Stimulated activated CD4-positive, alpha-beta T cell treated with anti-CD3 and anti-CD28 coated beads, Interleukin-1b, Interleukin-23, amount 100 ng/mL, for 4 hours (primary cell): ENCODE data around the gene OBSCN.

ENCODE experiments used
- DNase-seq, 2 donors: peaks; one replicate each; pipeline ENCODE4 v3.0.0-alpha.2; 2020; ENCODE audit warnings: low read depth in 2 of 2

The OBSCN gene

DNA sequence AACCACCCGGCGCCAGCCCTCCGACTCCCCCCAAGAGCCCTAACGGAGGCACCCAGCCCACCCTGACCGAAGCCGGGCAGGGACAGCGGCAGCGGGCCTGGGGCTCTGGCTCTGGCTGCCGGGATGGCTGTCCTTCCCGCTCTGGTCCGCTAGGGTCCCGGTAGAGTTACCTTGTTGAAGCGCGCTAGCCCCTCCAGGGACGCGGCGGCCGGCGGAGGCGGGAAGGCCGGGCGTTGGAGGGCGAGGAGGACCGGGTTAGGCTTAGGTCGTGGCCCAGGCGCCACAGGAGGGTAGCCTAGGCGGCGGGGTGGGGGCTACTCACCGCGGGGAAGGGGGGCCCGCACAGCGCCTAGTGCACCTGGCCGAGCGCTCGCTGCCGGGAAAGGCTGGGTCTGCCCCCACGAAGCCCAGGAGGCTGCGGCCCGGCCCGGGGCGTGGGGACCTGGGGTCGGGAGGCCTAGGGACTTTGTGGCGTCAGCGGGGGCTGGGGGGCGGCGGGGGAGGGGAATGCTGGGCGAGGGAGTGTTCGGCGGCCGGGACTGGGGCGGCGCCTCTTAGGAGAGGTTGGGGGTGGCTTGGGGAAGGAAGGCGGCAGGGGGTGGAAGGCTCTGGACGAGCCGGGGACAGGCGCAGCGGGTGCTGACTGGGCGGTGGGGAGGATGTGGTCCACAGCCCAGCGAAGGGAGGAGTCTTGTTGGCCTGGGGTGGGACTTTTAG lies 208.5 kb downstream of the OBSCN start, which contains the start of gene TRIM17:
Gene TRIM17, minus strand, starts transcription at position 645 of the 717 bp plus-strand sequence. CDS start 1,789 bp downstream, outside the sequence.
- peak in 1 of 2 donors; percentile 30 for DNase-seq

DNA sequence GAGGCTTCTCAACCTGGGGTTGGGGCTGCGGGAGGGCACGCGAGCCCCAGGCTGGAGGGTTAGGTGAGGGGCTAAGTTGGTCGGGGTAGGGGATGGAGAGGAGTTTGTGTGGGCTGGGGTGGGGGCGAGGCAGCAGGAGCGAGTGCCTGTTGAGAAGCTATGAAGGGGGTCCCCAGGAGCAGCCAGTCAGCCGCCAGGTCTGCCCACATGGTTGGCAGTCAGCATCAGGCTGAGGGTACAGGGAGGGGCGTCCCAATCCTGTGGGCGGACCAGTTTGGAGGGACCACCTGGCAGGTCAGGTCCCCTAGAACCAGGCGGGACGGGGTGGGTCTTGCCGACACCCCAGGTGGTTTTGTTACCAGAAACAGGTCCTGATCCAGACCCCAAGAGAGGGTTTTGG lies 209.2 kb downstream of the OBSCN start:
- DNase-seq = no peak

DNA sequence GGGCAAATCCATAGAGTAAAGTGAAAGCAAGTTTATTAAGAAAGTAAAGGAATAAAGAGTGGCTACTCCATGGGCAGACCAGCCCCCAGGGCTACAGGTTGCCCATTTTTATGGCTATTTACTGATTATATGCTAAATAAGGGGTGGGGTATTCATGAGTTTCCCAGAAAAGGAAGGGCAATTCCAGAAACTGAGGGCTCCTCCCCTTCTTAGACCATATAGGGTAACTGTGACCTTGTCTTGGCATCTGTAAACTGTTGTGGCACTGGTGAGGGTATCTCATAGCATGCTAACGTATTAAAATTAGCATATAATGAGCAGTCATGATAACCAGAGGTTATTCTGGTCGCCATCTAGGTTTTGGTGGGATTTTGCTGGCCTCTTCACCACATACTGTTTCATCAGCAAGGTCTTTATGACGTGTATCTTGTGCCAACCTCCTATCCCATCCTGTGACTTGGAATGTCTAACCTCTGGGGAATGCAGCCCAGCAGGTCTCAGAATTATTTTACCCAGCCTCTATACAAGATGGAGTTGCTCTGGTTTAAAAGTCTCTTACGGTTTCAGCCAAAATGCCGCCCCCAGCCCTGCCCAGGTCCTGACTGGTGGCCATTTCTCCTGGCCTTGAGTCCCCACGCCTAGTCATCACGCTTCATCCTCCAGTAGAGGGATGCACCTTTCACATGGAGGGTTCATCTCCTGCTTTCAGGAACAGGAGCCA lies 209.8 kb downstream of the OBSCN start:
- DNase-seq = no peak

DNA sequence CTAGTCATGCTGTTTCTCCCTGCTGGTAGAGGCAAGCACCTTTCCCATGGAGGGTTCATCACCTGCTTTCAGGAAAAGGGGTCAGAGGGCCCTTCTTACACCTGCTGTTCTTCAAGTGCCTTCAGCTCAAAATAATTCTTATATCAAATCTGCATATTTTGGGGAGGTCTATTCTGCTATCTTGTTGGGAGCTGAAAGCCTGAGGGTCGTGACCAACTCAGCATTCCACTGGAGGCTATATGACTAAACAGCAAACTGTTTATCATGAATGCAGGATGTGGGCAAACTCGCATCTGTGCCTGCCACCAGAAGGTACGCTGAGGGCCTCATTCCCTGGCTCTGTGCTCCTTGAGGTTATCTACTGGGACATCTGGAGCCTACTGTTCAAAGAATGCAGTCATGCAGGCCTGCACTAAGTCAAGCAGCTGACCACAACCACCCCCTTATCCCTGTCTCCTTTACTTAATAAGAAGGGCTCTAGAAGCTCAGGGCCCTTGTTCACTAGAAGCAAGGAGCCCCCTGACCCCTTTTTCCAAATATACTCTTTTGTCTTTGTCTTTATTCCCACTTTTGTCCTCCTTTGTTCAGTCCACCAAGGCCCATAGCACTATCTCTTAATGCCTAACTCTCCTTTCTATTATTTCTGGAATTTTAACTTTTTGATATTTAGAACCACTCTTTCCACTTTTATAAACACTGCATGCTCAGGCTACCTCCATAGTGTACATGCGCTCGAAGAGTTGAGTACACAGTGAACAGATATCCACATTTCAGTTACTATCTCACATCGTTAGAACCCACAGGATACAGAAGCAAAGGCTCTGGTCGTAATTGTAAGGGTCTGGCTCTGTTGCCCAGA lies 213.4 kb downstream of the OBSCN start:
- DNase-seq = no peak

DNA sequence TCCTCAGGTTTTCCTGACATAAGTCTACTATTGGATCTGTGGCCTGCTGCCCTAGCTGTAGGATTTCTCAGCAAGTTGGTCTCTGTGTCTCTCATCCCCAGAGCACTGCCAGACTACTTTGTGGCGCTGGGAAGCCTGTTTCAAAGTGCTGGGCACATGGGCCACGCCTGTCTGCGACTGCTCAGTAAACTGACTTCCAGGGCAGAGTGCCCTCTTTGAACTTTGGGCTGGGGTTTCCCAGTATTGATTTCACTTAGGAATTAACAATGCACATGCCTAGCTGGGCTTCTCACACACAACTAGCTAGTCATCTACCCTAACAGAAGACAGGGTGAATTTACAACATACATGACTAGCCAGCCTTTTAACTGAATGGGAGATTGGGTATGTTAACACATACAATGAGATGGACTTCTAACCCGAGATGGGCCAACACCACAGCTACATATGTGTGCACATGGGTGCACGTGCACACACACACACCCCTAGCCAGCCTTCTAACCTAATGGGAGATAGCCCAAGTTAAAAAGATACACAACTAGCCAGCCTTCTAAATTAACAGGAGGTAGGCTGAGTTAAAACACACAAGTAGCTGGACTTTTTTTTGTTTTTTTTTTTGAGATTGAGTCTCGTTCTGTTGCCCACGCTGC lies 215.7 kb downstream of the OBSCN start:
- no peak for DNase-seq

- DNase-seq = no peak
These were observed 217.1 kb downstream of the OBSCN start for GRCh38 chr1:228424685-228425660.

DNA sequence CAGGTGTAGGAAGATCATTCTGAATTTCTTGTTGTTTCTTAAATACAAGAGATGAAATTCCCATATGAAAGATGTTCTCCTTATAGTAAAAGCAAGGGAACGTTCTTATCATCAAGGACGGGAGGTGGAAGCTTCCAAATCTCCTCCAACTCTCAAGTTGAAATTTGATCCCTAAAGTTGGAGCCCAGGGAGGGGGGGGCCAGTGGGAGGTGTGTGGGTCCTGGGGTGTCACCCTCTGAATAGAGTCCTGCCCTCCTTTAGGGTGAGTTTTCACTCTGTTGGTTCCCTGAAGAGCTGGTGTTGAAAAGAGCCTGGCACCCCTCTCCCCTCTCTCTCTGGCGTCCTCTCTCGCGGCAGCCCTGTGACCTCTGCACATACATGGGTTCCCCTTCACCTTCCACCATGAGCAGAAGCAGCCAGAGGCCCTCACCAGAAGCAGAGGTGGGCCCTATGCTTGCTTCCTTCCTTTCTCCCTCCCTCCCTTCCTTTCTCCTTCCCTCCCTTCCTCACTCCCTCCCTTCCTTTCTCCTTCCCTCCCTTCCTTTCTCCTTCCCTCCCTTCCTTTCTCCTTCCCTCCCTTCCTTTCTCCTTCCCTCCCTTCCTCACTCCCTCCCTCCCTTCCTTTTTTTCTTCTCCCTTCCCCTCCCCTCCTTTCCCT lies 218.8 kb downstream of the OBSCN start:
- no peak for DNase-seq

DNA sequence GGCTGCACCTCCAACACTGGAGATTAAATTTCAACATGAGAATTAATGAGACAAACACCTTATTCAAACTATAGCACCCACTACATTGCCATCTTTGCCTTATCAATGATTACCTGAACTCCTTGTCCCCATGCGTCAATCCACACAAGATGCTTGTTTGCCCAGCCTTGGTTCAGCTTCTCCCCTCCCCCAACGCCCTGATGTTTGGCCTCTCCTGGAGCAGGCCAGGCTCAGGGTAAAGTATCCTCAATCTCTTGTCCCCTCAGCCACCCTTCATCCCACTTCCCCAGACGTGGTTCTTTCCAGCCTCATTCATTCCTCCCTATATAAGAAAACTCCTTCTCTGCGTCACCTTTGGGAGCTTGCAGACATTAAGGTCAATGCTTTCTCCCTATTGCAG lies 220.6 kb downstream of the OBSCN start:
- no peak for DNase-seq
